HEK293 (cell line): ENCODE data around the gene MGME1.

Experiments used
- CTCF ChIP-seq: fragments of 450-650 bp; formaldehyde crosslinking; IDR thresholded peaks from 2 replicates; pipeline ENCODE4 v1.5.1; 2016; ENCODE audit warnings: missing biosample characterization, missing genetic modification characterization
- REST ChIP-seq: fragments of 450-650 bp; formaldehyde crosslinking; IDR thresholded peaks from 2 replicates; pipeline ENCODE4 v1.5.1; 2016; ENCODE audit warnings: missing biosample characterization, missing genetic modification characterization
- SETDB1 ChIP-seq: IDR thresholded peaks from one replicate; pipeline ENCODE4 v1.6.1; 2017; ENCODE audit warnings: mild to moderate bottlenecking, low read length, moderate library complexity, mixed read lengths; ENCODE audit not compliant: insufficient read length
- ZBTB21 ChIP-seq: fragments of 450-650 bp; formaldehyde crosslinking; IDR thresholded peaks from 2 replicates; pipeline ENCODE4 v1.5.1; 2017; ENCODE audit warnings: missing biosample characterization, missing genetic modification characterization
- ZBTB48 ChIP-seq: fragments of 450-650 bp; formaldehyde crosslinking; IDR thresholded peaks from 2 replicates; pipeline ENCODE4 v1.5.1; 2016; ENCODE audit warnings: missing biosample characterization, missing genetic modification characterization
- ZBTB7A ChIP-seq: fragments of 450-650 bp; formaldehyde crosslinking; IDR thresholded peaks from 2 replicates; pipeline ENCODE4 v1.5.1; 2016; ENCODE audit warnings: low read depth, missing biosample characterization, missing genetic modification characterization
- ZNF10 ChIP-seq: fragments of 450-650 bp; formaldehyde crosslinking; IDR thresholded peaks from 2 replicates; pipeline ENCODE4 v1.5.1; 2017; ENCODE audit warnings: missing biosample characterization, missing genetic modification characterization
- ZNF324 ChIP-seq: fragments of 450-650 bp; formaldehyde crosslinking; IDR thresholded peaks from 2 replicates; pipeline ENCODE4 v1.5.1; 2016; ENCODE audit warnings: missing biosample characterization, missing genetic modification characterization
- ZNF416 ChIP-seq: fragments of 450-650 bp; formaldehyde crosslinking; IDR thresholded peaks from 2 replicates; pipeline ENCODE4 v1.5.1; 2016; ENCODE audit warnings: missing biosample characterization, missing genetic modification characterization
- ZNF449 ChIP-seq: fragments of 450-650 bp; formaldehyde crosslinking; IDR thresholded peaks from 2 replicates; pipeline ENCODE4 v1.5.1; 2017; ENCODE audit warnings: missing biosample characterization, mild to moderate bottlenecking, missing genetic modification characterization, moderate library complexity
- ZNF692 ChIP-seq: fragments of 450-650 bp; formaldehyde crosslinking; IDR thresholded peaks from 2 replicates; pipeline ENCODE4 v1.5.1; 2016; ENCODE audit warnings: missing biosample characterization, missing genetic modification characterization

GRCh38 chr20:17960927-17961586 lies 7.8 kb upstream of the MGME1 start:
- TF ChIP-seq ZNF692 (tag by site-specific recombination) (no peak), ZNF10 (no peak), ZBTB7A (tag by site-specific recombination) (no peak), CTCF (tag by site-specific recombination) (no peak), REST (tag by site-specific recombination) (no peak), SETDB1 (no peak), ZNF324 (no peak), ZNF416 (tag by site-specific recombination) (no peak), ZBTB21 (tag by site-specific recombination) (no peak), ZNF449 (tag by site-specific recombination) (no peak), ZBTB48 (no peak)
